ENCODE data around the gene ARMC9.
"Not testable (repeated sequence)": the region's sequence is repeated elsewhere in the genome, so short reads cannot be mapped to it uniquely, and the experiment has no call there.

ARMC9 gene

GRCh38 chr2:231296401-231296974 lies 98.1 kb downstream of the ARMC9 start:
- no peak overlapping the region for H3K4me3 ChIP-seq (ENCODE audit: low read depth, low read length)
- in situ Hi-C loops (cut with HindIII; ENCODE audit: low sequenced_read_pairs) = no loop called here
- TF ChIP-seq, protein P1, sequence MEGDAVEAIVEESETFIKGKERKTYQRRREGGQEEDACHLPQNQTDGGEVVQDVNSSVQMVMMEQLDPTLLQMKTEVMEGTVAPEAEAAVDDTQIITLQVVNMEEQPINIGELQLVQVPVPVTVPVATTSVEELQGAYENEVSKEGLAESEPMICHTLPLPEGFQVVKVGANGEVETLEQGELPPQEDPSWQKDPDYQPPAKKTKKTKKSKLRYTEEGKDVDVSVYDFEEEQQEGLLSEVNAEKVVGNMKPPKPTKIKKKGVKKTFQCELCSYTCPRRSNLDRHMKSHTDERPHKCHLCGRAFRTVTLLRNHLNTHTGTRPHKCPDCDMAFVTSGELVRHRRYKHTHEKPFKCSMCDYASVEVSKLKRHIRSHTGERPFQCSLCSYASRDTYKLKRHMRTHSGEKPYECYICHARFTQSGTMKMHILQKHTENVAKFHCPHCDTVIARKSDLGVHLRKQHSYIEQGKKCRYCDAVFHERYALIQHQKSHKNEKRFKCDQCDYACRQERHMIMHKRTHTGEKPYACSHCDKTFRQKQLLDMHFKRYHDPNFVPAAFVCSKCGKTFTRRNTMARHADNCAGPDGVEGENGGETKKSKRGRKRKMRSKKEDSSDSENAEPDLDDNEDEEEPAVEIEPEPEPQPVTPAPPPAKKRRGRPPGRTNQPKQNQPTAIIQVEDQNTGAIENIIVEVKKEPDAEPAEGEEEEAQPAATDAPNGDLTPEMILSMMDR (IDR thresholded peaks at IDR 0.05; ENCODE audit: low read depth, low read length) = no peak
- no peak for DNase-seq (ENCODE audit: low read depth, low spot score)

DNA sequence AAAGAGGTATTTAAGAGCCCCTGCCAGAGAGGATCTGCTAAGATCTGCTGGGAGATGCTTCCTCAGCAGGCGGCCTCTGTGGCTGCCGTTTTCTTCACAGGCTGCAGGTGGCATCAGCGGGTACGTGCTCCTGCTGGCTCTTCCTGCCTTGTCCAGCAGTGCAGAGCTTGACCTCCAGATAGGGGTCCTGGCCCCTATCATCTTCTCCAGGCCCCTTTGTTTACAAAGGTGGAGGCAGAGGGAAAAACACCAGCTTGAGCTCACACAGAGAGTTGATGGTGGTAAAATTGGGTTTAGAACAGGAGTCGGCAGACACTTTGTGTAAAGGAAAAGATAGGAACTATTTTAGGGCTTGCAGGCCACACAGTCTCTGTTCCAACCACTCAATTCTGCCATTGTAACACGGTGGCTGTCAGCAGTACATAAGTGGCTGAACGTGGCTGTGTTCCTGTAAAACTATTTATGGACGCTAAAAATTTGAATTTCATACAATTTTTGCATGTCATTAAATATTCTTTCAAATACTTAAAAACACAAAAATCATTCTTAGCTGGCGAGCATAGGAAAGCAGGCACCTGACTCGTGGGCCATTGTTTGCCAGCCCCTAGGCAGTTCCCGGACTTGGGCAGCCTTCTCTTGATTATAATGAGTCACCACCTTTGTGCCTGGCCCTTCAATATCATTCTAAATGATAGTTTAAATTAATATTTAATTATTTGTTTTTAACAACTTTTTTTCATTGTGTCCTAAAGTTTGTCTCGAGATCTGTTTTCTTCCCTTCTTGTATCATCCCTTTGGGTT lies 98.9 kb downstream of the ARMC9 start:
- DNase-seq (ENCODE audit: low read depth, low spot score) = peak; percentile 58

GRCh38 chr2:231298091-231298490 lies 99.7 kb downstream of the ARMC9 start:
- no peak overlapping the region for H3K4me3 ChIP-seq (ENCODE audit: low read depth, low read length)
- no peak for DNase-seq (ENCODE audit: low read depth, low spot score)
- TF ChIP-seq, protein P1 (IDR thresholded peaks at IDR 0.05; ENCODE audit: low read depth, low read length) = no peak
- in situ Hi-C loops (cut with HindIII; ENCODE audit: low sequenced_read_pairs) = no loop called here

More for the DNA sequence above, 98.9 kb downstream of the ARMC9 start:
- H3K4me3 ChIP-seq (ENCODE audit: low read depth, low read length) = no peak overlapping the region
- TF ChIP-seq, protein P1 (IDR thresholded peaks at IDR 0.05; ENCODE audit: low read depth, low read length) = peak; percentile 88
- in situ Hi-C loops (cut with HindIII; ENCODE audit: low sequenced_read_pairs) = no loop called here

DNA sequence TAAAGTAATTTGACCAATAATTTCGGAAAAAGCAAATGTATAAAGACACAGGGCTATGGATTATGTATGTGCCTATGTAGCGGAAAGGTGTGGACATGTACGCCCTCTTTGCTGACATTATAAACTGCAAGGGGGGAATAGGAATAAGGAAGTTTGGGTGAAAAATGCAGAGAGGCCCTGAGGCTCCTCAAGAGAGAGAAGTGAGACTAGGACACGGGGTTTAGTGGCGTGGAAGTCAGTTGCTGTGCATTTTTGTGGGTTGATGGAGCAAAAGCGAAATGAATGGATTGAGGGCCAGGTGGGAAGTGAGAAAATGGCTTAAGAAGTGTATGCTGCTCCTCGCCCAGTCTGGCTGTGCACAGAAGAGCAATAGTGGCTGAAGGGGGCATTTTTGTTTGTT lies 100.8 kb downstream of the ARMC9 start:
- in situ Hi-C loops (cut with HindIII; ENCODE audit: low sequenced_read_pairs) = no loop called here
- TF ChIP-seq, protein P1 (IDR thresholded peaks at IDR 0.05; ENCODE audit: low read depth, low read length) = no peak
- no peak for DNase-seq (ENCODE audit: low read depth, low spot score)
- H3K4me3 ChIP-seq (ENCODE audit: low read depth, low read length) = no peak overlapping the region

GRCh38 chr2:231300020-231300721 lies 101.7 kb downstream of the ARMC9 start:
- peak; percentile 24 for DNase-seq (ENCODE audit: low read depth, low spot score)
- in situ Hi-C loops (cut with HindIII; ENCODE audit: low sequenced_read_pairs) = no loop called here
- no peak overlapping the region for H3K4me3 ChIP-seq (ENCODE audit: low read depth, low read length)
- TF ChIP-seq, protein P1 (IDR thresholded peaks at IDR 0.05; ENCODE audit: low read depth, low read length) = no peak

GRCh38 chr2:231300722-231301076 lies 102.3 kb downstream of the ARMC9 start:
- in situ Hi-C loops (cut with HindIII; ENCODE audit: low sequenced_read_pairs) = no loop called here
- H3K4me3 ChIP-seq (ENCODE audit: low read depth, low read length) = no peak overlapping the region
- DNase-seq (ENCODE audit: low read depth, low spot score) = no peak
- TF ChIP-seq, protein P1 (IDR thresholded peaks at IDR 0.05; ENCODE audit: low read depth, low read length) = no peak

DNA sequence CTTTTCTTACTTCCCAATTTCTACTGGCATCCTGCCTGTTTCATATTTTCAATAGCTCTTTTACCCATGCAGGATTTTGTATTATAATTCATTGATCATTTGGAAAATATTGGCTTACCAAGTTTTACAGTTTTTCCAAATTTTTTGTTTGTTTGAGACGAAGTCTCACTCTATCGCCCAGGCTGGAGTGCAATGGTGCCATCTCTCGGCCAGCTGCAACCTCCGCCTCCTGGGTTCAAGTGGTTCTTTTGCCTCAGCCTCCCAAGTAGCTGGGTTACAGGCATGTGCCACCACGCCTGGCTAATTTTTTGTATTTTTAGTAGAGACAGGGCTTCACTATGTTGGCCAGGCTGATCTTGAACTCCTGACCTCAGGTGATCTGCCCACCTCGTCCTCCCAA lies 105.8 kb downstream of the ARMC9 start:
- DNase-seq (ENCODE audit: low read depth, low spot score); in situ Hi-C loops (cut with HindIII; ENCODE audit: low sequenced_read_pairs); H3K4me3 ChIP-seq (ENCODE audit: low read depth, low read length): not testable (repeated sequence)
